GM21619 (cell line): ENCODE measurements around the gene C14orf93.
"Not testable (repeated sequence)": the region's sequence is repeated elsewhere in the genome, so short reads cannot be mapped to it uniquely, and the experiment has no call there.

Source experiments
- ATAC-seq: cut with Tn5 transposase; IDR thresholded peaks from one replicate; pipeline ENCODE4 v1.9.1; 2021; ENCODE audit not compliant: unreplicated experiment

The C14orf93 gene

GRCh38 chr14:23021889-23022442 is 12.0 kb upstream of the C14orf93 start:
- no peak for ATAC-seq

GRCh38 chr14:23021434-23021833 is 11.5 kb upstream of the C14orf93 start:
- no peak for ATAC-seq

- no peak for ATAC-seq
These were observed 10.5 kb upstream of the C14orf93 start for GRCh38 chr14:23020143-23021128.

- no peak for ATAC-seq
These were observed 8.2 kb upstream of the C14orf93 start for GRCh38 chr14:23018107-23018506.

- no peak for ATAC-seq
These were observed 7.1 kb upstream of the C14orf93 start for GRCh38 chr14:23017091-23017490.

GRCh38 chr14:23015618-23016017 is 5.7 kb upstream of the C14orf93 start:
- no peak for ATAC-seq

- not testable (repeated sequence) for ATAC-seq
These were observed 3.8 kb upstream of the C14orf93 start for GRCh38 chr14:23013749-23014054.

GRCh38 chr14:23013054-23013748 is 3.3 kb upstream of the C14orf93 start:
- no peak for ATAC-seq

GRCh38 chr14:23009483-23009938 is 432 bp downstream of the C14orf93 start:
- ATAC-seq = no peak

- no peak for ATAC-seq
These were observed 1.1 kb downstream of the C14orf93 start for GRCh38 chr14:23008831-23009230.

GRCh38 chr14:23006544-23007419 is 3.2 kb downstream of the C14orf93 start:
- peak; percentile 88 for ATAC-seq

- ATAC-seq = no peak
These were observed 3.8 kb downstream of the C14orf93 start for GRCh38 chr14:23006188-23006534.

GRCh38 chr14:23005451-23006187 is 4.3 kb downstream of the C14orf93 start:
- ATAC-seq = no peak

GRCh38 chr14:23004274-23004673 is 5.7 kb downstream of the C14orf93 start:
- not testable (repeated sequence) for ATAC-seq

- ATAC-seq = no peak
These were observed 7.4 kb downstream of the C14orf93 start for GRCh38 chr14:23002592-23002991.

- no peak for ATAC-seq
These were observed 9.1 kb downstream of the C14orf93 start for GRCh38 chr14:23000860-23001259.

- no peak for ATAC-seq
These were observed 11.5 kb downstream of the C14orf93 start for GRCh38 chr14:22998329-22999012.

- no peak for ATAC-seq
These were observed 12.1 kb downstream of the C14orf93 start for GRCh38 chr14:22997676-22998323.
